Uterus (tissue), 4 donors: ENCODE results near the gene KRTAP9-9. TPM values are rescaled to one million over a fixed set of nuclear protein-coding genes. Genes with fewer than 3 reads are reported as not detected.

ENCODE experiments used
- DNase-seq, 2 donors: peaks; one replicate each; pipeline ENCODE4 v3.0.0-alpha.2; 2019 to 2020
- H3K27ac ChIP-seq, 2 donors: fragments of 200-600 bp; sonication (generic); 1 replicate in 1 of 2; 2 replicates in 1 of 2; pipeline ENCODE4 v1.5.1; 2016 to 2018
- H3K27me3 ChIP-seq, 2 donors: fragments of 200-600 bp; sonication (generic); one replicate each; pipeline ENCODE4 v1.5.1; 2018 to 2019; ENCODE audit warnings: control low read depth in 1 of 2
- H3K36me3 ChIP-seq, 2 donors: fragments of 200-600 bp; sonication (generic); one replicate each; pipeline ENCODE4 v1.5.1; 2019; ENCODE audit warnings: control low read depth in 1 of 2
- H3K4me1 ChIP-seq, 2 donors: fragments of 200-600 bp; sonication (generic); one replicate each; pipeline ENCODE4 v1.5.1; 2018 to 2019; ENCODE audit warnings: control low read depth in 1 of 2
- H3K4me3 ChIP-seq, 2 donors: fragments of 200-600 bp; sonication (generic); 1 replicate in 1 of 2; 2 replicates in 1 of 2; pipeline ENCODE4 v1.5.1; 2018 to 2019; ENCODE audit warnings: mild to moderate bottlenecking in 1 of 2
- H3K9me3 ChIP-seq, 2 donors: fragments of 200-600 bp; sonication (generic); one replicate each; pipeline ENCODE4 v1.5.1; 2019; ENCODE audit warnings: control low read depth in 1 of 2
- POLR2A ChIP-seq, 2 donors: fragments of 450-650 bp; IDR thresholded peaks; one replicate each; pipeline ENCODE4 v1.6.1; 2016; ENCODE audit warnings: antibody characterized with exemption in 2 of 2, mild to moderate bottlenecking in 1 of 2, moderate library complexity in 1 of 2
- intact Hi-C: fragments of 100-400 bp; cut with DNase I; formaldehyde crosslinking; loops from one replicate; pipeline ENCODE4 v1.15.1; 2023; ENCODE audit warnings: low total_unique reads
- total RNA-seq, 4 donors: library from RNA; depleted of rRNA in 3 of 4; stranded (reverse); fragments of >200 nt in 3 of 4; gene quantifications; one replicate each; pipeline versions ENCODE4 v1.1.0 to v1.2.4, GENCODE V29; 2014 to 2023
- TF ChIP-seq, protein P1 (sequence below), 4 experiments: fragments of 200-600 bp in 2 of 4; fragments of 450-650 bp in 2 of 4; sonication (generic) in 2 of 4; IDR thresholded peaks; one replicate each; pipeline ENCODE4 v1.5.1; 2016 to 2019; ENCODE audit warnings: antibody characterized with exemption in 4 of 4, mild to moderate bottlenecking in 2 of 4, moderate library complexity in 1 of 4
- donor health status: DM: yes; HTN: yes; CAD: no.

KRTAP9-9 gene
- total RNA-seq, 4 donors from 2014 or later, result not detected

DNA sequence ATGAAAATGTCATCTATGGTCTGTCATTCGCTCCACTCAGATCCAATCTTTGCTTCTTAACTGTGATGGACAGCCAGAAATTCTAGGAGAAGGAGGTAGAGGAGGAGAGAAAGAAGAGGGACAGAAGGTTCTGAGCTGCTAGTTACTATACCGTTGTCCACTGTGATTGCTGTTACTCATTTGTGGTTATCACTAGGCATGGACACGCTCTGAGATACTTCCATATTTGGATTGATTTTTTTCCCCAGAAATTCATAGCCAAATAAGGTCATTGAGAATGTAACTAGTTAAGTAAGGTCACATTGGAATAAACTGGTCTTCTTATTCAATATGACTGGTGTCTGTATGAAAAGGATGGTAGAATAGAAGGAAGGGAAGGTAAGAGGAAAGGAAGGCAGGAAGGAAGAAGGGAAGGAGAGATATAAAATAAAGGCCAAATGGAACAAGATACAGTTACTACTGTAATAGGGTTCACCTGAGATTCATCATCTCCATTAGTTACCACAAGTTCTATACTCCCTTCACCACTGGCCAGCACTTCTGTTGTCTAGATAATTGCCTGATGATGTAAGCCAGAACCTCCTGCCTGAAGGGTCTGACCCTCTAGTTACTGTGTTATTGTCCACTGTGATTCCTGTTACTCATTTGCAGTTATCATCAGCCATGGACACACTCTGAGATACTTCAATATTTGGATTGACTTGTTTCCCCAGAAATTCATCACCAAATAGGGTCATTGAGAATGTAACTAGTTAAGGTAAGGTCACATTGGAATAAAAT, 23.2 kb downstream of the KRTAP9-9 start:
- H3K4me1 ChIP-seq, result no peaks in the 10 kb centered on the region
- no peaks in the 10 kb centered on the region for H3K36me3 ChIP-seq
- DNase-seq, result no peak
- TF ChIP-seq, protein P1, sequence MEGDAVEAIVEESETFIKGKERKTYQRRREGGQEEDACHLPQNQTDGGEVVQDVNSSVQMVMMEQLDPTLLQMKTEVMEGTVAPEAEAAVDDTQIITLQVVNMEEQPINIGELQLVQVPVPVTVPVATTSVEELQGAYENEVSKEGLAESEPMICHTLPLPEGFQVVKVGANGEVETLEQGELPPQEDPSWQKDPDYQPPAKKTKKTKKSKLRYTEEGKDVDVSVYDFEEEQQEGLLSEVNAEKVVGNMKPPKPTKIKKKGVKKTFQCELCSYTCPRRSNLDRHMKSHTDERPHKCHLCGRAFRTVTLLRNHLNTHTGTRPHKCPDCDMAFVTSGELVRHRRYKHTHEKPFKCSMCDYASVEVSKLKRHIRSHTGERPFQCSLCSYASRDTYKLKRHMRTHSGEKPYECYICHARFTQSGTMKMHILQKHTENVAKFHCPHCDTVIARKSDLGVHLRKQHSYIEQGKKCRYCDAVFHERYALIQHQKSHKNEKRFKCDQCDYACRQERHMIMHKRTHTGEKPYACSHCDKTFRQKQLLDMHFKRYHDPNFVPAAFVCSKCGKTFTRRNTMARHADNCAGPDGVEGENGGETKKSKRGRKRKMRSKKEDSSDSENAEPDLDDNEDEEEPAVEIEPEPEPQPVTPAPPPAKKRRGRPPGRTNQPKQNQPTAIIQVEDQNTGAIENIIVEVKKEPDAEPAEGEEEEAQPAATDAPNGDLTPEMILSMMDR (IDR thresholded peaks at IDR 0.05), result no peak
- TF ChIP-seq POLR2A (IDR thresholded peaks at IDR 0.05), result no peak
- no peak overlapping the region for H3K4me3 ChIP-seq
- H3K27ac ChIP-seq, result no peak overlapping the region
- H3K27me3 ChIP-seq, result no peaks in the 10 kb centered on the region
- H3K9me3 ChIP-seq, result no peaks in the 10 kb centered on the region
- intact Hi-C loops, result no loop called here

- no peak overlapping the region for H3K27ac ChIP-seq
- no peak for DNase-seq
- intact Hi-C loops, result no loop called here
- H3K9me3 ChIP-seq, result no peaks in the 10 kb centered on the region
- no peak overlapping the region for H3K4me3 ChIP-seq
- no peaks in the 10 kb centered on the region for H3K27me3 ChIP-seq
- H3K36me3 ChIP-seq, result no peaks in the 10 kb centered on the region
- H3K4me1 ChIP-seq, result no peaks in the 10 kb centered on the region
- TF ChIP-seq, protein P1 (IDR thresholded peaks at IDR 0.05), result no peak
- TF ChIP-seq POLR2A (IDR thresholded peaks at IDR 0.05), result no peak
Measured at GRCh38 chr17:41284043-41284442, 28.9 kb downstream of the KRTAP9-9 start.

DNA sequence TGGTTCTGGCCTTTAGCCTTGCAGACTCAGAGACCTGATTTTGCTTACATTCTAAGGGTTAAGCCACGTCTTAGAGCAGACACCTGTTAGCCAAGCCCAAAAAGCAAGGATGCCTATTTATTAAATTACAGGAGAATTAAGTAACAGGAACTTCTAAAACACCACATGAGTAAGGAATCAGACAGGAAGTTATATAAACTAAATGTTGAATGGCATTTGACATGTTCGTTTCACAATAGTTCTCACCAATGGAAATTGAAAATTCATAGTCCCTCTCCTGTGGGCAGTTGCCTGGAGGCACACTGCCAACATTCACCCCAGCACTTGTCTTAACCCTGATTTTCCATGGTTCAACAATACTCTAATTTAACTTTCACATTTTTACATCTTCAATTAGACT, 29.4 kb downstream of the KRTAP9-9 start:
- Histone ChIP-seq H3K36me3 (no peaks in the 10 kb centered on the region), H3K4me1 (no peaks in the 10 kb centered on the region), H3K9me3 (no peaks in the 10 kb centered on the region), H3K4me3 (no peak overlapping the region), H3K27me3 (no peaks in the 10 kb centered on the region), H3K27ac (no peak overlapping the region)
- DNase-seq, result no peak
- intact Hi-C loops, result no loop called here
- TF ChIP-seq, protein P1 (IDR thresholded peaks at IDR 0.05), result no peak
- TF ChIP-seq POLR2A (IDR thresholded peaks at IDR 0.05), result no peak

DNA sequence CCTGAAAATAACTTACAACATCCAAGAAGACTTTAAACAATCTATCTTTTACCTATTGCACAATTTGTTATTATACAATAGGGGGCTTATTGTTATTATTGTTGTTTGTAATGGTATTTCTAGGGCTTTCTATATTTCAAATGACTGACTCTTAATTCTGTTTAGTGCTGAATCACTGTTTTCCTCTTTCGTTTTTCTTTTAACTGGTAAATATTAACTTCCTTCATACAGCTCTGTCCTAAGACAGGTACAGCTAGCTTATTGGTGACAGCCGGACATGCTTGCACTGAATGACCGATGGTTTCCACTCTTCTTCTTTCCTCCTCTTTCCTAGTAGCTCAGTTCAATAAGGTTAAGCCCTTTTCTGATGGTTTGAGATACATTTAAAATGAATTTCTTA, 31.9 kb downstream of the KRTAP9-9 start:
- Histone ChIP-seq H3K9me3 (no peaks in the 10 kb centered on the region), H3K36me3 (no peaks in the 10 kb centered on the region), H3K27ac (no peak overlapping the region), H3K4me3 (no peak overlapping the region), H3K27me3 (no peaks in the 10 kb centered on the region), H3K4me1 (no peaks in the 10 kb centered on the region)
- DNase-seq, result no peak
- no peak for TF ChIP-seq POLR2A (IDR thresholded peaks at IDR 0.05)
- TF ChIP-seq, protein P1 (IDR thresholded peaks at IDR 0.05), result no peak
- intact Hi-C loops, result no loop called here

GRCh38 chr17:41294016-41294415, 38.8 kb downstream of the KRTAP9-9 start:
- no peaks in the 10 kb centered on the region for H3K4me1 ChIP-seq
- intact Hi-C loops, result no loop called here
- H3K36me3 ChIP-seq, result no peaks in the 10 kb centered on the region
- no peak for TF ChIP-seq POLR2A (IDR thresholded peaks at IDR 0.05)
- TF ChIP-seq, protein P1 (IDR thresholded peaks at IDR 0.05), result no peak
- no peak overlapping the region for H3K27ac ChIP-seq
- H3K27me3 ChIP-seq, result no peaks in the 10 kb centered on the region
- DNase-seq, result no peak
- H3K4me3 ChIP-seq, result no peak overlapping the region
- H3K9me3 ChIP-seq, result no peaks in the 10 kb centered on the region
